HG02610 (cell line): Measurements from ENCODE around the gene SHB.

Experiments used
- ATAC-seq: cut with Tn5 transposase; IDR thresholded peaks from one replicate; pipeline ENCODE4 v1.9.1; 2021; ENCODE audit warnings: mild to moderate bottlenecking, moderate library complexity; ENCODE audit not compliant: unreplicated experiment

SHB gene

GRCh38 chr9:37870799-37871176, 198.2 kb downstream of the SHB start:
- no peak for ATAC-seq

GRCh38 chr9:37870081-37870798, 198.8 kb downstream of the SHB start:
- ATAC-seq, result no peak
